Stimulated activated CD4-positive, alpha-beta T cell treated with anti-CD3 and anti-CD28 coated beads, Interleukin-1b, Interleukin-23, amount 100 ng/mL, for 1 hour (primary cell): ENCODE measurements around the gene FATE1.
"Not testable (repeated sequence)": the region's sequence is repeated elsewhere in the genome, so short reads cannot be mapped to it uniquely, and the experiment has no call there.

Experiments
- DNase-seq, 2 donors: peaks; one replicate each; pipeline ENCODE4 v3.0.0-alpha.2; 2020; ENCODE audit warnings: low read depth in 2 of 2

Gene FATE1

GRCh38 chrX:151715752-151716151 lies at the start of gene FATE1:
TSS of gene FATE1 (plus strand) at chrX:151716035. CDS start at chrX:151716120, 85 bp downstream.
- no peak for DNase-seq

GRCh38 chrX:151675121-151675746 lies 40.6 kb upstream of the FATE1 start:
- no peak for DNase-seq

- no peak for DNase-seq
Measured at GRCh38 chrX:151676196-151676595, 39.6 kb upstream of the FATE1 start.

- DNase-seq: no peak
Measured at GRCh38 chrX:151679798-151680402, 35.9 kb upstream of the FATE1 start.

GRCh38 chrX:151680805-151681204 lies 35.0 kb upstream of the FATE1 start:
- peak; percentile 3 to 29 for DNase-seq

- no peak for DNase-seq
Measured at GRCh38 chrX:151687635-151688034, 28.2 kb upstream of the FATE1 start.

GRCh38 chrX:151688695-151689094 lies 27.1 kb upstream of the FATE1 start:
- no peak for DNase-seq

- DNase-seq: no peak
Measured at GRCh38 chrX:151692825-151693224, 23.0 kb upstream of the FATE1 start.

- no peak for DNase-seq
Measured at GRCh38 chrX:151694121-151694520, 21.7 kb upstream of the FATE1 start.

GRCh38 chrX:151694661-151695582 lies 20.9 kb upstream of the FATE1 start, which contains the start of gene PRRG3:
TSS of gene PRRG3 (plus strand) at chrX:151695458. CDS start at chrX:151698815, 3,357 bp downstream.
- no peak for DNase-seq

GRCh38 chrX:151695583-151696340 lies 20.1 kb upstream of the FATE1 start:
- no peak for DNase-seq

GRCh38 chrX:151697082-151697481 lies 18.8 kb upstream of the FATE1 start:
- not testable (repeated sequence) for DNase-seq

GRCh38 chrX:151697522-151697921 lies 18.3 kb upstream of the FATE1 start:
- DNase-seq: no peak

- no peak for DNase-seq
Measured at GRCh38 chrX:151698485-151698884, 17.4 kb upstream of the FATE1 start.

- no peak for DNase-seq
Measured at GRCh38 chrX:151699746-151700145, 16.1 kb upstream of the FATE1 start.

- no peak for DNase-seq
Measured at GRCh38 chrX:151700581-151700980, 15.3 kb upstream of the FATE1 start.

- DNase-seq: no peak
Measured at GRCh38 chrX:151701071-151701470, 14.8 kb upstream of the FATE1 start.

- DNase-seq: no peak
Measured at GRCh38 chrX:151701531-151701930, 14.3 kb upstream of the FATE1 start.

GRCh38 chrX:151702026-151702714 lies 13.7 kb upstream of the FATE1 start:
- no peak for DNase-seq

GRCh38 chrX:151702741-151703340 lies 13.0 kb upstream of the FATE1 start:
- DNase-seq: no peak

- DNase-seq: no peak
Measured at GRCh38 chrX:151703487-151703886, 12.3 kb upstream of the FATE1 start.
